ENCODE data around the gene ALDH16A1. TPM values are rescaled to one million over a fixed set of nuclear protein-coding genes. Genes with fewer than 3 reads are reported as not detected.

ALDH16A1 gene
- total and polyA plus RNA-seq, 2 donors (not counting 1 experiment from before 2014, with no cell fraction given) = 65.8 to 105 TPM

- DNase-seq (no peak), ATAC-seq (ENCODE audit: low read depth) (no peak)
- Histone ChIP-seq H3K4me1 (ENCODE audit: control insufficient read depth in 2 of 2, insufficient read depth in 2 of 2, low read length in 2 of 2) (peaks cover 19 to 31% of the 10 kb centered on the region in 2 donors), H2AFZ (ENCODE audit: insufficient read depth, low read depth, low read length, poor library complexity, severe bottlenecking) (no peak overlapping the region), H3K9me3 (ENCODE audit: control extremely low read depth in 1 of 3, control insufficient read depth in 2 of 3, insufficient read depth in 1 of 3, low read length in 2 of 3) (peaks cover 0 to 16% (median 0%) of the 10 kb centered on the region in 3 donors), H3K36me3 (replicated peaks in 1 of 2; ENCODE audit: control extremely low read depth in 1 of 2, control insufficient read depth in 1 of 2, extremely low read depth in 1 of 2, insufficient read depth in 2 of 2, low read length in 1 of 2) (peaks cover 0 to 10% of the 10 kb centered on the region in 2 experiments), H3K9ac (ENCODE audit: low read length) (no peak overlapping the region), H3K4me3 (ENCODE audit: control extremely low read depth in 1 of 5, extremely low read depth in 1 of 5, insufficient read depth in 1 of 5, low read depth in 2 of 5, low read length in 4 of 5) (peak overlapping the region in 1 of 5 experiments; percentile 29), H4K20me1 (ENCODE audit: control insufficient read depth, insufficient read depth, low read length, poor library complexity, severe bottlenecking) (no peaks in the 10 kb centered on the region), H3K4me2 (replicated peaks; ENCODE audit: low read depth, low read length, poor library complexity, severe bottlenecking) (peak overlapping the region; percentile 99), H3K79me2 (ENCODE audit: control insufficient read depth, insufficient read depth, low read length) (no peaks in the 10 kb centered on the region), H3K27ac (ENCODE audit: low read length in 2 of 2) (no peak overlapping the region), H3K27me3 (replicated peaks in 1 of 4; ENCODE audit: control extremely low read depth in 1 of 4, control insufficient read depth in 3 of 4, insufficient read depth in 4 of 4, low read length in 3 of 4) (peaks cover 2 to 53% (median 43%) of the 10 kb centered on the region in 4 experiments)
- Mint-ChIP-seq H3K4me1 (peaks cover 35% of the 10 kb centered on the region), H3K9me3 (ENCODE audit: insufficient read depth) (no peaks in the 10 kb centered on the region), H3K27me3 (peaks cover 52% of the 10 kb centered on the region), H3K4me3 (peak overlapping the region; percentile 93), H3K27ac (peak overlapping the region; percentile 53)
- WGBS (ENCODE audit: insufficient coverage) = 36% methylated on average over 14 of the region's 14 CpGs
- TF ChIP-seq, protein P1, sequence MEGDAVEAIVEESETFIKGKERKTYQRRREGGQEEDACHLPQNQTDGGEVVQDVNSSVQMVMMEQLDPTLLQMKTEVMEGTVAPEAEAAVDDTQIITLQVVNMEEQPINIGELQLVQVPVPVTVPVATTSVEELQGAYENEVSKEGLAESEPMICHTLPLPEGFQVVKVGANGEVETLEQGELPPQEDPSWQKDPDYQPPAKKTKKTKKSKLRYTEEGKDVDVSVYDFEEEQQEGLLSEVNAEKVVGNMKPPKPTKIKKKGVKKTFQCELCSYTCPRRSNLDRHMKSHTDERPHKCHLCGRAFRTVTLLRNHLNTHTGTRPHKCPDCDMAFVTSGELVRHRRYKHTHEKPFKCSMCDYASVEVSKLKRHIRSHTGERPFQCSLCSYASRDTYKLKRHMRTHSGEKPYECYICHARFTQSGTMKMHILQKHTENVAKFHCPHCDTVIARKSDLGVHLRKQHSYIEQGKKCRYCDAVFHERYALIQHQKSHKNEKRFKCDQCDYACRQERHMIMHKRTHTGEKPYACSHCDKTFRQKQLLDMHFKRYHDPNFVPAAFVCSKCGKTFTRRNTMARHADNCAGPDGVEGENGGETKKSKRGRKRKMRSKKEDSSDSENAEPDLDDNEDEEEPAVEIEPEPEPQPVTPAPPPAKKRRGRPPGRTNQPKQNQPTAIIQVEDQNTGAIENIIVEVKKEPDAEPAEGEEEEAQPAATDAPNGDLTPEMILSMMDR (IDR thresholded peaks at IDR 0.05) = no peak
- ChIA-PET CTCF (interaction anchor here (1.0 to 5.1 kb wide), 10 partner anchors 12 to 219 kb away, joined by 3 to 70 read pairs (median 6); partner anchors contain the start of genes CD37 and FLT3LG), POLR2A (interaction anchor here (0.6 to 2.3 kb wide), 6 partner anchors 34 to 831 kb away, joined by 3 to 20 read pairs (median 4); partner anchors contain the start of gene CD37)
- intact Hi-C loops (cut with micrococcal nuclease) = loop anchor here (2.0 kb wide), 2 partner anchors 55 to 141 kb away; partner anchors contain the start of gene RPS11
Measured at GRCh38 chr19:49441960-49442350, 11.1 kb upstream of the ALDH16A1 start.

- Histone ChIP-seq H3K4me1 (ENCODE audit: control insufficient read depth in 2 of 2, insufficient read depth in 2 of 2, low read length in 2 of 2) (peaks cover 18 to 31% of the 10 kb centered on the region in 2 donors), H3K4me3 (ENCODE audit: control extremely low read depth in 1 of 5, extremely low read depth in 1 of 5, insufficient read depth in 1 of 5, low read depth in 2 of 5, low read length in 4 of 5) (peak overlapping the region in 3 of 5 experiments; percentile 71 to 80 (median 77)), H3K79me2 (ENCODE audit: control insufficient read depth, insufficient read depth, low read length) (no peaks in the 10 kb centered on the region), H2AFZ (ENCODE audit: insufficient read depth, low read depth, low read length, poor library complexity, severe bottlenecking) (peak overlapping the region; percentile 97), H3K27me3 (replicated peaks in 1 of 4; ENCODE audit: control extremely low read depth in 1 of 4, control insufficient read depth in 3 of 4, insufficient read depth in 4 of 4, low read length in 3 of 4) (peaks cover 2 to 50% (median 41%) of the 10 kb centered on the region in 4 experiments), H4K20me1 (ENCODE audit: control insufficient read depth, insufficient read depth, low read length, poor library complexity, severe bottlenecking) (peaks cover 4% of the 10 kb centered on the region), H3K9me3 (ENCODE audit: control extremely low read depth in 1 of 3, control insufficient read depth in 2 of 3, insufficient read depth in 1 of 3, low read length in 2 of 3) (peaks cover 0 to 14% (median 0%) of the 10 kb centered on the region in 3 donors), H3K9ac (ENCODE audit: low read length) (peak overlapping the region; percentile 89), H3K27ac (ENCODE audit: low read length in 2 of 2) (no peak overlapping the region), H3K36me3 (replicated peaks in 1 of 2; ENCODE audit: control extremely low read depth in 1 of 2, control insufficient read depth in 1 of 2, extremely low read depth in 1 of 2, insufficient read depth in 2 of 2, low read length in 1 of 2) (peaks cover 0 to 14% of the 10 kb centered on the region in 2 experiments), H3K4me2 (replicated peaks; ENCODE audit: low read depth, low read length, poor library complexity, severe bottlenecking) (peak overlapping the region; percentile 99)
- Mint-ChIP-seq H3K27ac (peak overlapping the region; percentile 50), H3K4me1 (peaks cover 32% of the 10 kb centered on the region), H3K4me3 (peak overlapping the region; percentile 93), H3K9me3 (ENCODE audit: insufficient read depth) (no peaks in the 10 kb centered on the region), H3K27me3 (peaks cover 49% of the 10 kb centered on the region)
- intact Hi-C loops (cut with micrococcal nuclease) = loop anchor here (2.0 kb wide), 2 partner anchors 54 to 142 kb away; partner anchors contain the start of gene RPS11
- DNase-seq (no peak), ATAC-seq (ENCODE audit: low read depth) (no peak)
- ChIA-PET POLR2A (interaction anchor here (0.6 to 2.3 kb wide), 10 partner anchors 27 to 831 kb away, joined by 3 to 20 read pairs (median 4); partner anchors contain the start of gene CD37), CTCF (interaction anchor here (1.0 to 5.1 kb wide), 15 partner anchors 9 to 219 kb away, joined by 3 to 70 read pairs (median 4); partner anchors contain the start of genes CD37, FLT3LG and PIH1D1)
- TF ChIP-seq EZH2 (IDR thresholded peaks at IDR 0.05; ENCODE audit: borderline replicate concordance, insufficient read depth, low read depth, low read length, poor library complexity, severe bottlenecking) = no peak
- TF ChIP-seq, protein P1 (IDR thresholded peaks at IDR 0.05) = no peak
- WGBS (ENCODE audit: insufficient coverage) = 13% methylated on average over 10 of the region's 11 CpGs
Measured at GRCh38 chr19:49442354-49442753, 10.7 kb upstream of the ALDH16A1 start.

Measured in B cell (primary cell).